ENCODE results near the gene ENTHD1.

- TF ChIP-seq, protein P1, sequence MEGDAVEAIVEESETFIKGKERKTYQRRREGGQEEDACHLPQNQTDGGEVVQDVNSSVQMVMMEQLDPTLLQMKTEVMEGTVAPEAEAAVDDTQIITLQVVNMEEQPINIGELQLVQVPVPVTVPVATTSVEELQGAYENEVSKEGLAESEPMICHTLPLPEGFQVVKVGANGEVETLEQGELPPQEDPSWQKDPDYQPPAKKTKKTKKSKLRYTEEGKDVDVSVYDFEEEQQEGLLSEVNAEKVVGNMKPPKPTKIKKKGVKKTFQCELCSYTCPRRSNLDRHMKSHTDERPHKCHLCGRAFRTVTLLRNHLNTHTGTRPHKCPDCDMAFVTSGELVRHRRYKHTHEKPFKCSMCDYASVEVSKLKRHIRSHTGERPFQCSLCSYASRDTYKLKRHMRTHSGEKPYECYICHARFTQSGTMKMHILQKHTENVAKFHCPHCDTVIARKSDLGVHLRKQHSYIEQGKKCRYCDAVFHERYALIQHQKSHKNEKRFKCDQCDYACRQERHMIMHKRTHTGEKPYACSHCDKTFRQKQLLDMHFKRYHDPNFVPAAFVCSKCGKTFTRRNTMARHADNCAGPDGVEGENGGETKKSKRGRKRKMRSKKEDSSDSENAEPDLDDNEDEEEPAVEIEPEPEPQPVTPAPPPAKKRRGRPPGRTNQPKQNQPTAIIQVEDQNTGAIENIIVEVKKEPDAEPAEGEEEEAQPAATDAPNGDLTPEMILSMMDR (IDR thresholded peaks at IDR 0.05) = no peak
- no peak for TF ChIP-seq POLR2AphosphoS5 (IDR thresholded peaks at IDR 0.05)
- TF ChIP-seq POLR2A (IDR thresholded peaks at IDR 0.05) = no peak
Measured at GRCh38 chr22:39908737-39909136, 15.2 kb upstream of the ENTHD1 start.

Measured in stomach (tissue), 4 donors.